Endothelial cell of umbilical vein (primary cell): ENCODE results near the gene CEBPB. TPM values are rescaled to one million over a fixed set of nuclear protein-coding genes. Genes with fewer than 3 reads are reported as not detected.

Experiments used
- BruUV-seq: library from RNA; stranded (reverse); fragments of 400-500 nt; replicated peaks from 2 replicates; lab custom pipeline; 2021; lab: Mats Ljungman, UMichigan
- CTCF ChIA-PET: fragments of 300-600, 350-600 bp; sonication (Branson Sonifier 250); formaldehyde crosslinking; loops from one replicate; lab custom pipeline; 2021; ENCODE audit warnings: antibody characterized with exemption, inconsistent platforms; lab: Charles Lee
- POLR2A ChIA-PET: fragments of 300-600, 350-600 bp; sonication (Branson Sonifier 250); formaldehyde crosslinking; loops from one replicate; lab custom pipeline; 2021; ENCODE audit warnings: antibody characterized with exemption, inconsistent platforms; lab: Charles Lee
- DNase-seq: peaks from one replicate; pipeline ENCODE4 v3.0.0-alpha.2; 2011; ENCODE audit warnings: low read depth, low spot score
- FAIRE-seq: peaks from 2 replicates; lab custom pipeline; 2011; peaks lifted over from hg19 to GRCh38; lab: Jason Lieb, UNC
- H2AFZ ChIP-seq: 2 replicates; pipeline ENCODE4 v1.6.0; 2012; ENCODE audit warnings: low read depth, low read length, control low read depth, inconsistent platforms
- H3K27ac ChIP-seq: 2 replicates; pipeline ENCODE4 v1.5.1; 2011; ENCODE audit warnings: low read depth, mild to moderate bottlenecking, control low read depth, low read length, moderate library complexity; ENCODE audit not compliant: insufficient read depth
- H3K27me3 ChIP-seq, 2 experiments: 2 replicates each; pipeline versions ENCODE4 v1.6.0 to v1.6.1; 2011; ENCODE audit warnings: low read length in 2 of 2, mixed read lengths in 1 of 2; ENCODE audit not compliant: control insufficient read depth in 2 of 2, insufficient read depth in 2 of 2
- H3K36me3 ChIP-seq, 2 experiments: 2 replicates in 1 of 2; 3 replicates in 1 of 2; pipeline ENCODE4 v1.5.1; 2011; ENCODE audit warnings: low read length in 2 of 2, mild to moderate bottlenecking in 1 of 2, moderate library complexity in 1 of 2; ENCODE audit not compliant: control insufficient read depth in 2 of 2, insufficient read depth in 2 of 2; ENCODE audit errors: extremely low read depth in 1 of 2
- H3K4me1 ChIP-seq: 3 replicates; pipeline ENCODE4 v1.5.1; 2011; ENCODE audit warnings: mild to moderate bottlenecking, low read length; ENCODE audit not compliant: control insufficient read depth, insufficient read depth; ENCODE audit errors: extremely low read depth
- H3K4me2 ChIP-seq: 2 replicates; pipeline ENCODE4 v1.6.1; 2011; ENCODE audit warnings: low read length, control low read depth, mixed read lengths; ENCODE audit not compliant: insufficient read depth
- H3K4me3 ChIP-seq, 3 experiments: fragments of 200-600 bp in 1 of 3; sonication (generic), shearing (Covaris generic) in 1 of 3; replicated peaks in 1 of 3; 2 replicates each; pipeline ENCODE4 v1.5.1; 2011 to 2016; ENCODE audit warnings: control low read depth in 3 of 3, low read length in 3 of 3, mild to moderate bottlenecking in 2 of 3, inconsistent platforms in 1 of 3, low read depth in 1 of 3, moderate library complexity in 1 of 3; ENCODE audit not compliant: insufficient read depth in 1 of 3
- H3K79me2 ChIP-seq: 2 replicates; pipeline ENCODE4 v1.6.0; 2012; ENCODE audit warnings: low read length, inconsistent platforms; ENCODE audit not compliant: control insufficient read depth, insufficient read depth
- H3K9ac ChIP-seq: replicated peaks from 2 replicates; pipeline ENCODE3; 2011; ENCODE audit warnings: low read length, control low read depth; ENCODE audit not compliant: insufficient read depth; ENCODE audit errors: extremely low read depth
- H3K9me1 ChIP-seq: replicated peaks from 3 replicates; pipeline ENCODE4 v1.6.0; 2011; ENCODE audit warnings: mild to moderate bottlenecking, low read length; ENCODE audit not compliant: control insufficient read depth, insufficient read depth; ENCODE audit errors: extremely low read depth
- H3K9me3 ChIP-seq: replicated peaks from 2 replicates; pipeline ENCODE4 v1.5.1; 2012; ENCODE audit warnings: low read length, inconsistent platforms; ENCODE audit not compliant: control insufficient read depth, insufficient read depth
- H4K20me1 ChIP-seq: replicated peaks from 2 replicates; pipeline ENCODE3; 2011; ENCODE audit warnings: mild to moderate bottlenecking, low read length; ENCODE audit not compliant: control insufficient read depth, insufficient read depth; ENCODE audit errors: extremely low read depth
- CTCF ChIP-seq, 2 donors: IDR thresholded peaks; 1 replicate in 1 of 2; 2 replicates in 1 of 2; pipeline ENCODE4 v1.5.1; 2011; ENCODE audit warnings: low read length in 2 of 2, mild to moderate bottlenecking in 2 of 2, moderate library complexity in 2 of 2, control low read depth in 1 of 2, inconsistent platforms in 1 of 2, low read depth in 1 of 2; ENCODE audit not compliant: insufficient read depth in 1 of 2; ENCODE audit errors: extremely low read depth in 1 of 2
- EZH2 ChIP-seq: IDR thresholded peaks from 2 replicates; pipeline ENCODE4 v1.6.1; 2012; ENCODE audit warnings: borderline replicate concordance, low read depth, mild to moderate bottlenecking, moderate library complexity, low read length, inconsistent platforms; ENCODE audit not compliant: severe bottlenecking
- FOS ChIP-seq: IDR thresholded peaks from 2 replicates; pipeline ENCODE4 v1.6.1; 2011; ENCODE audit warnings: mild to moderate bottlenecking, low read length, moderate library complexity, borderline replicate concordance; ENCODE audit not compliant: insufficient read depth
- GATA2 ChIP-seq: IDR thresholded peaks from 2 replicates; pipeline ENCODE4 v1.7.0; 2011; ENCODE audit warnings: low read depth, mild to moderate bottlenecking, moderate library complexity, mixed read lengths, low read length; ENCODE audit not compliant: insufficient read length, insufficient read depth
- JUN ChIP-seq: IDR thresholded peaks from 2 replicates; pipeline ENCODE4 v1.6.1; 2011; ENCODE audit warnings: borderline replicate concordance, low read depth; ENCODE audit not compliant: insufficient read length, insufficient read depth
- MAX ChIP-seq: IDR thresholded peaks from 2 replicates; pipeline ENCODE4 v1.6.1; 2011; ENCODE audit not compliant: insufficient read depth, insufficient read length
- MYC ChIP-seq: IDR thresholded peaks from one replicate; pipeline ENCODE4 v1.6.1; 2011; ENCODE audit warnings: mild to moderate bottlenecking, low read depth, low read length
- POLR2A ChIP-seq: IDR thresholded peaks from 2 replicates; pipeline ENCODE4 v1.6.1; 2012; ENCODE audit warnings: low read depth, mild to moderate bottlenecking, control low read depth, low read length
- POLR2AphosphoS5 ChIP-seq: IDR thresholded peaks from 2 replicates; pipeline ENCODE4 v1.6.1; 2012; ENCODE audit warnings: low read depth, mild to moderate bottlenecking, control low read depth, low read length, moderate library complexity; ENCODE audit not compliant: insufficient read depth
- dilution Hi-C: fragments of 300-500 bp; cut with MboI; formaldehyde crosslinking; loops from one replicate; pipeline ENCODE4 v1.15.0; 2019; ENCODE audit warnings: low sequenced_read_pairs; ENCODE audit not compliant: extremely low pct_ligation_motif_present
- intact Hi-C: fragments of 100-400 bp; cut with micrococcal nuclease; formaldehyde crosslinking; loops from one replicate; pipeline ENCODE4 v1.10.0; 2022
- polyA plus RNA-seq, 4 experiments: library from polyadenylated mRNA; depleted of rRNA in 3 of 4; stranded (reverse) in 3 of 4; unstranded in 1 of 4; fragments of >200 nt; gene quantifications; 2 replicates each; pipeline versions ENCODE4 v1.2.1 to v1.2.3, GENCODE V29; 2011 to 2012; ENCODE audit warnings: missing spikeins in 1 of 4
- total RNA-seq: library from RNA; stranded (reverse); gene quantifications from 2 replicates; pipeline ENCODE4 v1.2.3, GENCODE V29; 2021

The CEBPB gene
- total and polyA plus RNA-seq, 2 donors (not counting 3 experiments of a cell fraction or from before 2014, with no cell fraction given) = 3.7 to 11.4 TPM

DNA sequence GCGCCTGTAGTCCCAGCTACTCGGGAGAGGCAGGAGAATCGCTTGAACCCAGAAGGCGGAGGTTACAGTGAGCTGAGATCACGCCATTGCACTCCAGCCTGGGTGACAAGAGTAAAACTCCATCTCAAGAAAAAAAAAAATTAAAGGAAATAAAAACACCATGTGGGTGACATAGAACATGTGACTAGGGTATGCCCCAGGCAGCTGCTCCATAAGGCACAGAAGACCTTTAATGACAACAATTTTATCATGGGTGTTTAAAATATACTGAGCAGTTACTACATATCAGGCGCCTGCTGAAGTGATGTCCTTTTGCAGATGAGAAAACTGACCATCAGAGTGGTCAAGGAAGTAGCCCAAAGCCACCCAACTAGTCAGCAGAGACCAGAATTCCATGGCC is 45.1 kb upstream of the CEBPB start:
- H3K4me1 ChIP-seq = peaks cover 86% of the 10 kb centered on the region
- H3K9ac ChIP-seq = no peak overlapping the region
- no peaks in the 10 kb centered on the region for H3K9me1 ChIP-seq
- H3K79me2 ChIP-seq = peaks cover 78% of the 10 kb centered on the region
- BruUV-seq = no TSS peak
- no peak overlapping the region for H3K4me3 ChIP-seq
- H3K9me3 ChIP-seq = no peaks in the 10 kb centered on the region
- FAIRE-seq (no peak), DNase-seq (no peak)
- CTCF ChIA-PET = interaction anchor here (1.6 to 2.4 kb wide), 4 partner anchors 24 to 166 kb away, joined by 4 to 14 read pairs (median 8); no protein-coding TSS in a partner anchor
- H3K27ac ChIP-seq = peak overlapping the region; percentile 96
- TF ChIP-seq MAX = no peak
- no peak for TF ChIP-seq CTCF (IDR thresholded peaks at IDR 0.05; ENCODE audit: extremely low read depth in 1 of 2, insufficient read depth in 1 of 2, low read depth in 1 of 2, low read length in 2 of 2)
- no peak for TF ChIP-seq GATA2
- TF ChIP-seq JUN = no peak
- no peak for TF ChIP-seq MYC
- TF ChIP-seq EZH2 = no peak
- no peak for TF ChIP-seq POLR2AphosphoS5
- no peak for TF ChIP-seq FOS
- TF ChIP-seq POLR2A = no peak
- no peak overlapping the region for H2AFZ ChIP-seq
- no peaks in the 10 kb centered on the region for H4K20me1 ChIP-seq
- H3K4me2 ChIP-seq = no peak overlapping the region
- H3K27me3 ChIP-seq = no peaks in the 10 kb centered on the region
- intact Hi-C loops = no loop called here
- peaks cover 17 to 18% of the 10 kb centered on the region in 2 experiments for H3K36me3 ChIP-seq
- dilution Hi-C loops = no loop called here
- POLR2A ChIA-PET = interaction anchor here (0.6 kb wide), 1 partner anchor 152 kb away, joined by 9 read pairs; no protein-coding TSS in a partner anchor
